HG03196 (cell line): ENCODE data around the gene NAA16.
A peak's percentile ranks its signal among the peaks of the same experiment; 100 is the strongest.

Source experiments
- ATAC-seq: cut with Tn5 transposase; IDR thresholded peaks from one replicate; pipeline ENCODE4 v1.9.1; 2021; ENCODE audit not compliant: unreplicated experiment

Gene NAA16

GRCh38 chr13:41302743-41303142 is 8.3 kb upstream of the NAA16 start:
- ATAC-seq = no peak

DNA sequence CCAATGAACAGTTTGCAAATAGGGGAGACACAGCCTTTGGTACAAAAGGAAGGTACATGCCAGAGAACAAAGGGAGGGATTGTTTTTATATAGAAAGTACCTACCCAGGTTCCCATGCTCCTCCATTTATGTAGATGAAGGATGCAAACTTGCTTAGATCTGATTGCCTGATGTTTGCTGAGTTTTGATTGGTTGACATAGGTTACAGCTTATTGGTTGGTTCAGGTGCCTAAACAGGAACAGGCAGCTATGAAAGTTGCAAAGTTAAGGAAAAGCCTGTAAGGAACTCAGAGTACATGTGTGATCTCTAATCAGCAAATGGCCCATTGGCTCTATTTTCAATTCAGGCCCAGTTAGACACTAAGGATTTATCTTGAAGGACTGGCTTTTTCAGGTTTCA is 6.5 kb upstream of the NAA16 start:
- no peak for ATAC-seq

DNA sequence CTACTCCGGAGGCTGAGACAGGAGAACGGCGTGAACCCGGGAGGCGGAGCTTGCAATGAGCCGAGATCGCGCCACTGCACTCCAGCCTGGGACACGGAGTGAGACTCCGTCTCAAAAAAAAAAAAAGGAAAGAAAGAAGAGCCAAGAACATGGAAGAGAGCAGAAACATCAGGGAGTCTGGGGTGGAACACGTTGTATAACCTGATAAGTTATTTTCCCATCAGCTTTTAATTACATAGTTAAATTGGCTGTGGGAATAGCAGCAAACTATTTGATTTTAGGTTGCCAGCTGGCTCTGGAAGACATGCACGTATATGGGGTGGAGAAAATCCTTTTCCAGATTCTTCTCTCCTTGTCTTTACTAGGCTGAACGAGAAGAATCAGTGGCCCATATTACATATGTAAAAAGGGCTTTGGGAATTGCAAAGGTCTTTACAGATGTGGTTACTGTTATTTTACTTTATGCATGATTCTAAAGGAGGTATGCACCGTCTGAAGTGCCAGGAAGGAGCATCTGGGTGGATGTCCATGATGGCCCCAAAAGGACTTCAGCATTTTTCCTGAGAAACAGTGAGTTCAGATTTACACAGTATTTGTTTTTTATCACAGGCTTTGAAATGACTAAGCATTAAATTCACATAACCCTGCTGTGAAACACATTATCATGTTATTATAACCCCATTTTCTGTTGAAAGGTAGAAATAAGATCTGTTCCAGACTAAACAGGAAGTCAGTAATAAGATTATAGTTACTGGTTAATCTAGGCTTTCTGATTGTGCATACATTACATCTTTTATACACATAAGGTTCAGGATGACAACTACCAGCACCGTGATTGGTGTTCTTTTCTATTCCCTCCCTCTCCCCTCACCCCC is 4.6 kb upstream of the NAA16 start:
- no peak for ATAC-seq

DNA sequence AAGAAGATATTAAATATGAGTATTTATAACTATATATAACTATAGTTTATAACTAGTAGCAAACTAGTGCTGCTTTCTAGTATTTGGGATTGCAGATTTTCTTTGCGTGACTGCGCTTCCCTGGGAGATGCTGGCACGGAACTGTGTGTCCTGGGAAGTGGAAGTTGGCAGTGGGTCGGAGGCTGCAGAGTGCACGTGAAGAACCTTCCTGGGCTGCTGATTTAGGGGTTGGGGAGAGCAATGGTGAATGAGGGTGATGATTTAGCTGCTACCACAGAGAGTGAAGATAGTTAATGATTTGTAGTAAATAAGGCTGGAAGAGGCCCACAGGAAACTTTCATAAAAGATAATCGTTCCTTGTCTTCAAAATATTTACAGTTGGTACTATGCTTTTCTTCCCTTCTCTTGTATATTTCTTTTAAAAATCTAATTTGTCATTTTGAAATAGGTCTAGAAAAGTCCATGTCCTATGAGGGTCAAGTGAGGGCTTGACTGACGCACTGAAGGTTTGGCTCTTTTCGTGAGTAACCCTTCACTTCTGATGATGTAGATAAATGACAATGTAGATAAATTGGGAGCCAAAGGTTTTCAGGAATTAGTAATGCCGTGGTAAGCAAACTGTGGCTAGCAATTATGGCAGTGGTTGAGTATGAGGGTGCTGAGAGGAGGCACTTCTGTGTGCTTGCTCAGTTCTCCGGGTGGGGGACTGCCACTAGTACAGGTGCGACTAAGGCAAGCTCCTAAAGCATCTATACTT is 3.0 kb upstream of the NAA16 start:
- no peak for ATAC-seq

GRCh38 chr13:41311406-41312175 is 524 bp downstream of the NAA16 start:
- peak; percentile 42 for ATAC-seq

- ATAC-seq = no peak
Measured at GRCh38 chr13:41312176-41312500, 1.1 kb downstream of the NAA16 start.

- ATAC-seq = no peak
Measured at GRCh38 chr13:41313117-41313516, 2.0 kb downstream of the NAA16 start.

GRCh38 chr13:41313659-41314197 is 2.7 kb downstream of the NAA16 start:
- no peak for ATAC-seq

GRCh38 chr13:41315443-41316047 is 4.5 kb downstream of the NAA16 start:
- ATAC-seq = no peak

GRCh38 chr13:41317243-41317642 is 6.2 kb downstream of the NAA16 start:
- no peak for ATAC-seq

GRCh38 chr13:41325752-41326151 is 14.7 kb downstream of the NAA16 start:
- ATAC-seq = no peak

GRCh38 chr13:41326661-41327060 is 15.6 kb downstream of the NAA16 start:
- ATAC-seq = no peak

DNA sequence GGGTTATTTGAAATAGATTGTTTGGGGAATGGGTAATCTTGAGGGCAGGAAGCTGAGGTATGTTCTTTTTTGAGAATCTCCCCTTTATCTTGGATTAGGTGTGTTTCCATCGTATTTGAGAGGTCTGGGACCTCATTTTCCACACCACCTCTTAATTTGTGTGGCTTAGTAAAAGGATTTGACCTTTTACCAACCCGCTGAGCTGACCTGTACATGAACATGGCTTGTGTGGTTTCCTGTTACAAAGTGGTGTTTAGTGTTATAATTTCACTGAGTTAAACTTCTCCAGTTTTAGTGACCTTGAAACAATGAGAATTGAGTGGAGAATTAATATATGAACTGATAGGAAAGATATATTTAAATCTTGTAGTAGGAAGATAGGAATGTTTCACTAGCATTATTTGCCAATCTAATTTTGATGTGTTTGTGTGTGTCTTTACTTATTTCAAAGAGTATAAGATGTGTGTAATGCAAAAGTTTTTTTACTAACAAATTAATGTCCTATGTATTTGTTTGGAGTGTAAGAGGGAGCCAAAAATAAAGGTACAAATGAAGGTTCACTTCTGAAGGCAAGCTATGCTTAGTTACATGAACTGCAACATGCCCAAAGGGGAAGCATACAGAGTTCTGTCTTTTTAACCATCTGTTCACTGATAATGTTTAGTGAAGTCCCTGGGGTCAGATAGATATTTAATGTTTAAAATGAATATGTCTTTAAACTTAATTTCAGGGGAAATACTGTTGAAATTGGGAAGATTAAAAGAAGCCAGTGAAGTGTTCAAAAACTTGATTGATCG is 17.1 kb downstream of the NAA16 start:
- no peak for ATAC-seq

GRCh38 chr13:41332829-41333228 is 21.8 kb downstream of the NAA16 start:
- ATAC-seq = no peak

DNA sequence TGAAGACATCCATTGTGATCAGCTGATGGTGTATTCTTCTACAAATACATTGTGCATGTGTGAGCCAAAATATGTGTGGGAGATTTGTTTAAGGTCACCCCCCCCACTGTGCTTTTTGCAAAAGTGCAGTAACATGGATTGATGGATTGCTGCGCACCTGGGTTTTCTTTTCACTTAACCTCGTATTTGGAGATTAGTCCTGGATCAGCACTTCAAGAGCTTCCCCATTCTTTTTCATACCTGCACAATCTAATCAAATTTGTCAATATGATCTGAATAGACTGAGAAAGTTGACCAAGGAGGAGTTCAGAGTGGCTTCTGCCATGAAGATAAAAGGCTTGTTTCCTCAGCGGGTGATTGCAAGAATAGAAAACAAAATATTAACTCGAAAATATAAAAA is 23.7 kb downstream of the NAA16 start:
- no peak for ATAC-seq

DNA sequence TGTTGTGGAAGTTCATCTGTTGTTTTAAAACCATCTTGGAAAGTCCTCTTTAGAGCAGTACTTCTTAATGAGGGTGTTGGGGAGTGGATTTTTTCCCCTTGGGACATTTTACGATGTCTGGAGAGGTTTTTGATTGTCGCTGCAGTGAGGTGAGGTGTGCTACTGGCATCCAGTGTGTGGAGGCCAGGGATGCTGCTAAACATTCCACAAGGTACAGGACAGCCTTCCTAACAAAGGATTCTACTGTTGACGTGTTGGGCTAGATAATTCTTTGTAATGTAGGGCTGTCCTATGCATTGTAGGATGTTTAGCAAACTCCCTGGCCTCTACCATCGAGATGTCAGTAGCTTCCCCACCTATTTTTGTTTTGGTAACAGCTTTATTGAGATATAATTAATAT is 33.3 kb downstream of the NAA16 start:
- no peak for ATAC-seq

GRCh38 chr13:41345165-41345913 is 34.3 kb downstream of the NAA16 start:
- ATAC-seq = no peak

DNA sequence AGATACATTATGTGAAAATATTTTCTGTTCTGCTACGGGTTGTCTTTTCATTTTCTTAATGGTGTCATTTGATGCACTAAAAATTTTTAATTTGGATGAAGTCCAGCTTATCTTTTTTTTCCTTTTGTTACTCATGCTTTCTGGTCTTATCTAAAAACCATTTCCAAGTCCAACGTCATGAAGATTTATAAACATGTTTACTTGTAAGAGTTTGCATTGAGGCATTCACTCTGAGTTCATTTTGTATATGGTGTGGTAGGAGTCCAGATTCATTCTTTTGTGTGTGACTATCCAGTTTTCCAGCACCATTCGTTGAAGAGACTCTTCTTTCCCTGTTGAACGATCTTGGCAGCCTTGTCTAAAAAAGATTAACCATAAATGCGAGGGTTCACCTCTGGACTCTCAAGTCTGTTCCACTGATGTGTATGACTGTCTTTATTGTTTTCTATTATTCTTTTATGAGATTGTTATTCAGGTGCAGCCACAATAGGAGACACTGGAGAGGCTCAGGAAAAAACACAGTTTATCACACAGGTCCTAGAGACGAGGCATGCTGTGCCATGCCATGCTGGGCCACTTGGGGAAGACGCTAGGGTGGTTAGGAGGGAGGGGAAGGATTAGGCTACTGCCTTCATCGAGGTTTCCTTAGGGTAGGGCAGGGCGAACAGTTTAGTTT is 35.0 kb downstream of the NAA16 start:
- ATAC-seq = no peak
